GM04503 (cell line): ENCODE data around the gene TMPRSS12.
"Not testable (repeated sequence)": the region's sequence is repeated elsewhere in the genome, so short reads cannot be mapped to it uniquely, and the experiment has no call there.

ENCODE experiments used
- DNase-seq: peaks from one replicate; pipeline ENCODE4 v3.0.0-alpha.2; 2012; ENCODE audit warnings: low read depth

TMPRSS12 gene

DNA sequence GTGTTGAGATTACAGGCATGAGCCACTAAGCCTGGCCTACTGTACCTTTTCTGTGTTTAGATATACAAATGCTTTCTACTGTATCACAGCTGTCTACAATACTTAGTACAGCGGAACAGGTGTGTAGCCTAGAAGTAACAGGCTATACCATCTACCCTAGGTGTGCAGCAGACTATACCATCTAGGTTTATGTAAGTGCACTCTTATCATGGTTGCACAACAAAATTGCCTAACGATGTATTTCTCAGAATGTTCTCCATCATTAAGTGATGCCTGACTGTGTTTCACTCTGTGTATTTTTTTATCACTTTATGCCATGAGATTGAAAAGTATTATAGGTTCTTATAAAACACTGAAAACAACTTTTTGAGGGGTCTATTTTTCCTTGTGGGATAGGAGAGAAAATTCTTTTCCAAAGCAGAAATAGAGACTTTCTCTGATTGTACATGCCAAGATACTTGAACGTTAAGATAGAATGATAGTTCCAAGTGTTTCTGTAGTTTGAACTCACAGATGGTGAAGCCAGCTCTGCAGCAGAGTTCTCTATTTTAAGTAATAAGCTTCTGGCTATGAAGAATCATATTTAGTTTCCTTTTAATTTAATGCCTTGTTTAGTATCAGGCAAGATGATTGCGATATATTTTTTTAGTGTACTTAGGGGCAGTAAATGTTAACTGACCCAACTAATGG is 17.0 kb downstream of the TMPRSS12 start:
- no peak for DNase-seq

DNA sequence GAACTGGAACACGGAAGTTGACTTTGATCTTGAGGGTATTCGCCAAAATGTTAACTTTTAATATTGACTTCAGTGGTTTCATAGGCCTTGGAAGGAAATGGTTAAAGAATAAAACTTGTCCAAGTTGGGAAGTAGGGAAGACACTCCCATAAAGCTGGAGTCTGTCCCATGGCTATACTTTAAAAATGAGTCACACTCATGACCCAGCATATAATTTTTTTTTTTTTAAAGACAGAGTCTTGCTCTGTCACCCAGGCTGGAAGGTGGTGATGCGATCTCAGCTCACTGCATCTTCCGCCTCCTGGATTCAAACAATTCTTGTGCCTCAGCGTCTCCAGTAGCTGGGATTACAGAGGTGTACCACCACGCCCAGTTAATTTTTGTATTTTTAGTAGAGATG is 19.6 kb downstream of the TMPRSS12 start:
- peak; percentile 12 for DNase-seq

DNA sequence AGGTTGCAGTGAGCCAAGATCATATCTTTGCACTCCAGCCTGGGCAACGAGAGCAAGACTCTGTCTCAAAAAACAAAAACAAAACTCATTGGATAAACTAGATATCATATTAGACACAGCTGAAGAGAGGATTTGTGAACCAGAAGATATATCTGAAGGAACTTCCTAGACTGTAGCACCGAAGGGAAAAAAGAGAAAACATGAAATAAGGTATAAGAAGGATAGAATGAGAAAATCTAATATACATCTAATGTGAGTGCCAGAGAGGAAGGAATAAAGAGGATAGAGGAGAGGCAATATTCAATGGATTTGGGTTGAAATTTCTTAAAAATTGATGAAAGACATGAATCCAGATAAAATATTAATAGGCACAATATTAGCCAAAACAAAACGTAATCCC is 22.5 kb downstream of the TMPRSS12 start:
- DNase-seq: no peak

DNA sequence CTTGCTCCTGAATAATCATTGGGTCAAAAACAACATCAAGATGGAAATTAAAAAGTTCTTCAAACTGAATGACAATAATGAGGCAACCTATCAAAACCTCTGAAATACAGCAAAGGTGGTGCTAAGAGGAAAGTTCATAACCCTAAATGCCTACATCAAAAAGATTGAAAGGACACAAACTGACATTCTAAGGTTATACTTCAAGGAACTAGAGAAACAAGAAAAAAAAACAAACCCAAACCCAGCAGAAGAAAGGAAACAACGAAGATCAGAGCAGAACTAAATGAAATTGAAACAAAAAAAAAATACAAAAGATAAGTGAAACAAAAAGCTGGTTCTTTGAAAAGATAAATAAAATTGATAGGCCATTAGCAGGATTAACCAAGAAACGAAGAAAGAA is 26.2 kb downstream of the TMPRSS12 start:
- DNase-seq: not testable (repeated sequence)

DNA sequence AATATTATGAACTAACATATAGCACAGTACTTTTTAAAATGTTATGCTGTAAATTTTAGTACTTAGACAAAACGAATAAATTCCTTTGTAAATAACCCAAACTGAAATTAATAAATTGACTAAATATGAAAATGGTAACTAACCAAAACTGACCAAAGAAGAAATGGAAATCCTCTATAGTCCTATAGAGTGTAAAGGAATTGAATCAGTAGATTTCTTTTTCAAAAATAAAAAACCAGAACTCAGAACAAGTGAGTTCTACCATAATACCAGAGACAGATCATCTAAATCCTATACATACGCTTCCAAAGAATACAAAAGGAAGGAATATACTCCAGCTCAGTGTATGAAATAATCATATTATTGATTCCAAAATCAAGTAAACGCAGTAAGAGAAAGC is 39.8 kb downstream of the TMPRSS12 start:
- DNase-seq: no peak

DNA sequence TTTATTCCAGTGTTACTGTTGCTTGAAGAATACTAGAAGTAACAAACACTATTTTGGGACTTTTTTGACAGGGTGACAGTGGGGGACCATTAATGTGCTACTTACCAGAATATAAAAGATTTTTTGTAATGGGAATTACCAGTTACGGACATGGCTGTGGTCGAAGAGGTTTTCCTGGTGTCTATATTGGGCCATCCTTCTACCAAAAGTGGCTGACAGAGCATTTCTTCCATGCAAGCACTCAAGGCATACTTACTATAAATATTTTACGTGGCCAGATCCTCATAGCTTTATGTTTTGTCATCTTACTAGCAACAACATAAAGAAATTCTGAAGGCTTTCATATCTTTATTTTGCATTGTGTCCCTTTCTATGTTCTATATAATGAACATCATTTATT is 44.5 kb downstream of the TMPRSS12 start:
- DNase-seq: no peak

DNA sequence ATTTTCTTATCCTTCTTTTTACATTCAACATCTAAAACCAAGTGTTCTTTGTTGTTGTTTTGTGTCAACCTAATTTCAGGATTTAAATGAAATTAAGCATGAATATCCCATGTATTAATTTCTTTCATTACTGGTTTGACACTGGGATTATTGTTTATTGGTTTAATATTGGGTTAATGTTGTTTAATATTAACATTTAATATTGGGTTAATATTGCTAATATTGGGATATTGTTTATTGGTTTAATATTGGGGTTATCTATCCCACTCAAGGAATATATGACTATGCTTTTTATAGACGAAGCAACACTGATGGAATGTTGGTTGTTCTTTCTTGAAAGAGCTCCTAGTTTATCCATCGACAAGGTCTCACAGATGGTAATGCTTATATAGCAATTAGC is 45.9 kb downstream of the TMPRSS12 start:
- DNase-seq: no peak

DNA sequence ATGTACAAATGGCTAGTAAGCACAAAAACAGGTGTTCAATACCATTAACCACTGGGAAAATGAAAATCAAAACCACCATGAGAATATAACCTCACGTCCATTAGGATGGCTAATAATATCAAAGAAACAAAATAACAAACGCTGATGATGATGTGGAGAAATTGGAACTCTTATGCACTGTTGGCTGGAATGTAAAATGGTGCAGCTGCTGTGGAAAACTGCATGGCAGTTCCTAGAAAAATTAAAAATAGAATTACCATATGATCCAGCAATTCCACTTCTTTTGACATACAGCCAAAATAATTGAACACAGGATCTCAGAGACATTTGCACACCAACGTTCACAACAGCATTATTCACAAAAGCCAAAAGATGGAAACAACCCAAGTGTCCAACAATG is 51.5 kb downstream of the TMPRSS12 start:
- DNase-seq: no peak

DNA sequence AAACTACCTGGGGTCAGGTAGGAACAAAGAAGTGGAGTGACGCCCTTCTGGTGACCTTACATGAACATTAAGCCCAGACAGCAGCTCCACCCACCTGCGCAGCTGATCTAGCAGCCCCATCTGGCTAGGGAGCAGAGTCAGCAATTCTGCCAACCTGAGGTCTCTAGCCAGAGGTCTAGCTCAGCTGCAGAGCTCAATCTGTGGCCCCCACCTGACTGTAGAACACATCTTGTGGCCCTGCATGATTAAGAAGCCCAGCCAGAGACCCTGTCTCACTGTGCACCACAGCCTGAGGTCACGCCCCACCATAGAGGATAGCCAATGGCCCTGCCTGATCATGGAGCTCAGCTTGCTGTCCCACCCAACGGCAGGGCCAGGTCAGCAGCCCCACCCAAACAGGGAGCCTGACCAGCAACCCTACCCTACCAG is 59.0 kb downstream of the TMPRSS12 start:
- no peak for DNase-seq

DNA sequence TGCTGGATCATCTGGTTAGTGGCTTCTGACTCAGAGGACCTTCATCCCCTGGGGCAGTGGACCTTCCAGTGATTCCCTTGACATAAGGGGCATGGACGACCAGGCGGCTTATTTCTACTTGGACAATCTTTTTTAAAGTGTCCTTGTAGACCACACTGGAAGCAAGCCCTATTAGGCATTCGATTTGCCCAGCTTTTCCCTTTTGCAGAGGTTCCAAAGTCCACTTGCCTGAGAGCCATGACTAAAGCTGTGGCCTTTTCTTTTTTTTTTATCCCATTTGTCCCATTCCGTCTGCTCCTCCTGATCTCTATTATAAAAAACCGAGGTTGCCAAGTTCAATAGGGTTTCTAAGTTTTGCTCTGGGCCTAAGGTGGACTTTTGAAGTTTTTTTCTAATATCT is 65.8 kb downstream of the TMPRSS12 start:
- not testable (repeated sequence) for DNase-seq

DNA sequence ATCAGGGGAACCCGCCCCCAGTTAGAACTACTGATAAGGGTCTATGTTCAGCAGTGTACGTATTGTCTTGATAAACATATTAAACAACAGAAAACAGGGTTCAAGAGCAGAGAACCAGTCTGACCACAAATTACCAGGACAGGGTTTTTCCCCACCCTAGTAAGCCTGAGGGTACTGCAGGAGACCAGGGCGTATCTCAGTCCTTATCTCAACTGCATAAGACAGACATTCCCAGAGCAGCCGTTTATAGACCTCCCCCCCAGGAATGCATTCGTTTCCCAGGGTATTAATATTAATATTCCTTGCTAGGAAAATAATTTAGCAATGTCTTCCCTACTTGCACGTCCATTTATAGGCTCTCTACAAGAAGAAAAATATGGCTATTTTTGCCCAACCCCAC is 69.6 kb downstream of the TMPRSS12 start:
- not testable (repeated sequence) for DNase-seq

DNA sequence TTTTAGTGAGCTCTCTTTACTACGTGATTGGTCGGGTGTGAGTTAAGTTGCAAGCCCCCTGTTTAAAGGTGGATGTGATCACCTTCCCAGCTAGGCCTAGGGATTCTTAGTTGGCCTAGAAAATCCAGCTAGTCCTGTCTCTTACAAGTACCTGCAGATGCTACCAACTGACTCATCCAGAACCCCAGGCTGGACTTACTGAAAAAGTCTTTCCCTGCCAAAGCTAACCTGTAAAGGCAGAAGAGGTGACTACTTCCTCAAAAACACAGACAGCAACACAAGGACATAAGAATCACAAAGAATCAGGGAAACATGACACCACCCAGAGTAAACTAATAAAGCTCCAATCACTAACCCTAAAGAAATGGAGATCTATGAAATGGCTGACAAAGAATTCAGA is 70.5 kb downstream of the TMPRSS12 start:
- no peak for DNase-seq

DNA sequence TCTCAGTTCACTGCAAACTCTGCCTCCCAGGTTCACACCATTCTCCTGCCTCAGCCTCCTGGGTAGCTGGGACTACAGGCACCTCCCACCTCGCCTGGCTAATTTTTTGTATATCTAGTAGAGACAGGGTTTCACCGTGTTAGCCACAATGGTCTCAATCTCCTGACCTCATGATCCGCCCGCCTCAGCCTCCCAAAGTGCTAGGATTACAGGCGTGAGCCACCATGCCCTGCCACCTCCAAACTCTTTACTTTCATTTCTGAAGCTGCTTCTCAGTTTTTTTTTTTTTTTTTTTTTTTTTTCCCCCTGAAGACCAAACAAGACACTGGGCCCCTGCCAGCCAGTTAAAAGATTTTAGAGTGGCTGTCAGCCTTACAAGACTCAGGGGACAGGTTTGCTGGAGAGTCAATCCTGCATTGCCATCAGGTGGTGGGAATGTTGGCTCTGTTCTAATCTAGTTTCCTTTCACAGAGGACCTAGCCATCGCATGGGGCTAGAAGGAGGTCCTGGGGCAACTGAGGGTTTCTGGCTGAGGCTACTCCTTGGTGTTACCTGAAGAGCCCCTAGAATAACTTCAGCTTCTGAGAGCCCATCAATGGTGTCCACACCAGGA is 72.3 kb downstream of the TMPRSS12 start:
- DNase-seq: no peak

DNA sequence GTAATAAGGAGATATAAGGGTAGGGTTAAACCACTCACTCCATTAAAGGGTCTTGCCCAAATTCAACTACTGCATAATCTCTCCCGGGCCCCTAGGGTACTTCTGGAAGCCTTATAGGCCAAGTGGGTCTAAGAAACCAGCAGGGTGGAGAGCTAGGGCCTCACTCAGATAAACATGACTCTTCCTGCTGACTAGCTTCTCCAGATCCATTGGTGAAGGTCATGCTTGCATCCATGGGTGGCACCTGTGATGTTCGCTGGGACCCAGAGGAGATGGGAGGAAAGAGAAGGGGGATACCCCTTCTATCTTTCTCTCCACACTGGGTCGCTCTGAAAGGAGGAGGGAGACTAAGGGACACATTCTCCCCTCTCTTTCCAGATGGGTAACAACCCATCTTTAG is 73.6 kb downstream of the TMPRSS12 start:
- DNase-seq: no peak

DNA sequence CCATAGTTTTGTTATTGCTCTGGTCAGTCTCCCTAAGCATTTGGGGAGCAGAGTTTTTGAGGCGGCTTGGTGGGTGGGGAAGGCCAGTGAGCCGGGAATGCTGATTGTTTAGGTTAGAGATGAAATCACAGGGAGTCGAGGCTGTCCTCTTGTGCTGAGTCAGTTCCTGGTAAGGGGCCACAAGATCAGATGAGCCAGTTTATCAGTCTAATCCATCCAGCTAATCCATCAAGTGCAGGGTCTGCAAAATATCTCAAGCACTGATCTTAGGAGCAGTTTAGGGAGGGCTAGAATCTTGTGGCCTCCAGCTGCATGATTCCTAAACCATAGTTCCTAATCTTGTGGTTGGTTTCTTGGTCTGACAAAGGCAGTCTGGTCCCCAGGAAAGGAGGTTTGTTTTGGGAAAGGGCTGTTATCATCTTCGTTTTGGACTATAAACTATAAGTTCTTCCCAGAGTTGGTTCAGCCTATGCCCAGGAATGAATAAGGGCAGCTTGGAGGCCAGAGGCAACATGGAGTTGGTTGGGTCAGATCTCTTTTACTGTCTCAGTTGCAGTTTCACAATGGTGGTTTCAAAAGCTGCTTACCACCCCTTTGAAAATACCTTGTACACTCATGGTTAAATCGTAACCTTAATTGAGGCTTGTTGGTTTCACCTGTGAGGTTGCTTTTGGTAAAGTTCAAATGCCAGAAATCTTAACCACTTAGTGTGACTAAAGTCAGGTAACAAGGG is 76.0 kb downstream of the TMPRSS12 start:
- no peak for DNase-seq

DNA sequence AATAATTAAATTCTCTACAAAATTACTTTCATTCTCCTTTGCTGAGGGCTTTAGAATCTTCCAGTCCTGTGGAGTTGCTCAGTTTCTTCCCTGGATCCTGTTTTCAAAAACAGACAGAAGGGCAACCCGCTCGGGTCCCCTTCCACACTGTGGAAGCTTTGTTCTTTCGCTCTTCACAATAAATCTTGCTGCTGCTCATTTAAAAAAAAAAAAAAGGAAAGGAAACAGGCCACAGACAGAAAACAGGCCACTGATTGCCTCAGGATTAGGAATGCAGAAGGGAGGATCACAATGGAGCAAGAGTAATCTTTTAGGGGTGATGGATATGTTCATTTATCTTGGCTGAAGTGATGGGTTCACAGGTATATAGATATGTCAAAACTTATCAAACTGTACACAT is 80.1 kb downstream of the TMPRSS12 start:
- DNase-seq: peak; percentile 19

DNA sequence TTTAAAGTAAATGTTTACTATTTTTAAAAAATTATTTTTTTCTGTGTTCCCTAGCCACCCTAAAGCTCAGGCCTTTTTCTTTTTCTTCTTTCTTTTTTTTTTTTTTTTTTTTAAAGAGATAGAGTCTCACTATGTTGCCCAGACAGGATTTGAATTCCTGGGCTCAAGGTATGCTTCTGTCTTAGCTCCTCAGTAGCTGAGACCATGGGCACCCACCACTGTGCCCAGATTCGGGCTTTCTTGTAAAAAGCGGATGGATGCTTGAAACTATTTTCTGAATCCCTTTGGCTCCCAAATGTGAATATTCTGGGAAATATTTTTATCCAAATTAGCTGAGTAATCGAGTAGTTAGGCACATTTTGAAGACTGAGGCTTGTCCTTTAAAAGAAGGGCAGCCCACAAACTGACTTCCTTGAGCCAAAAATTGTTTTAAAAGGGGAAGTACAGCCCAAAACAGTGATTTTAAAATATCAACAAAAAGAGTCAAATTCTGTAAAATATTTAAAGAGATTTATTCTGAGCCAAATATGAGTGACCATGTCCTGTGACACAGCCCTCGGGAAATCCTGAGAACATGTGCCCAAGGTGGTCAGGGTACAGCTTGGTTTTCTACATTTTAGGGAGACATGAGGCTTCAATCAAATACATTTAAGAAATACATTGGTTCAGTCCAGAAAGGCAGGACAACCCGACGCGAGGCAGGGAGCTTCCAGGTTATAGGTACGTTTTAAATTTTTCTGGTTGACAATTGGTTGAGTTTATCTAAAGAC is 80.8 kb downstream of the TMPRSS12 start:
- no peak for DNase-seq

DNA sequence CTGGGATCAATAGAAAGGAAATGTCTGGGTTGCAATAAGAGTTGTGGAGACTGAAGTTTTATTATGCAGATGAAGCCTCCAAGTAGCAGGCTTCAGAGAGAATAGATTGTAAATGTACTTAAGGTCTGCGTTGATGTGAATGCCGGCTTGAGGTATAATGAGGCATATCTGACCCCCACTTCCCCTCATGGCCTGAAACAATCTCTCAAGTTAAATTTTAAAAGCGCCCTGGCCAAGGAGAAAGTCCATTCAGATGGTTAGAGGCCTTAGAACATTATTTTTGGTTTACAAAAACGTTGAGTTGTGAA is 81.4 kb downstream of the TMPRSS12 start:
- DNase-seq: no peak

DNA sequence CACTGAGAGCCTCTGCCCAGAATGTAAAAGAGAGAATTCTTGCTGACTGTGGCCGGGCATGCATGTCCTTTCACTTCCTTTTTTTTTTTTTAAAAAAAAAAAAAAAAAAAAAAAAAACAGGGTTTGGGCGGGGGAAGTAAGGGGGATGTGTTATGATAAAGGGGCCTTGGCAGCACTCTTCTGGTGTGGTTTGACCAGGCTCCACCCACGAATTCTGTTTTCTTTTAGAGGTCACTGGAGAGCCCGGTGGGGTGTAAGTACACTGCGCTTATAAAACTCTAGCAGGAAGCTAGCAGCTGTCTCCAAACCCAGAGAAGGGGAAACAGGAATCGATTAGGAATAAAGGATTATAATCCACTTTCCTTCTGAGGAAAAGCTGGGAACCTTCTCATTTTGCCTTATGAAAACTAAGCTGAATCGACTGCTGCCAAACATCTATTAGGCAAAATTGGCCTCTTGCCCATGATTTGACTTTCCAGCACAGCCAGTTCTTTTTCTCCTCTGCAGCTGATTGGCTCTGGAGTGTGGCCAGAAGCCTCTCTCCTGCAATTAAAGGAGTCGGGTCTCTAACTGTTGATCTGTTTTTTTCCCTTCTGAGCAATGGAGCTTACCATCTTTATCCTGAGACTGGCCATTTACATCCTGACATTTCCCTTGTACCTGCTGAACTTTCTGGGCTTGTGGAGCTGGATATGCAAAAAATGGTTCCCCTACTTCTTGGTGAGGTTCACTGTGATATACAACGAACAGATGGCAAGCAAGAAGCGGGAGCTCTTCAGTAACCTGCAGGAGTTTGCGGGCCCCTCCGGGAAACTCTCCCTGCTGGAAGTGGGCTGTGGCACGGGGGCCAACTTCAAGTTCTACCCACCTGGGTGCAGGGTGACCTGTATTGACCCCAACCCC is 82.0 kb downstream of the TMPRSS12 start:
- peak; percentile 49 for DNase-seq

DNA sequence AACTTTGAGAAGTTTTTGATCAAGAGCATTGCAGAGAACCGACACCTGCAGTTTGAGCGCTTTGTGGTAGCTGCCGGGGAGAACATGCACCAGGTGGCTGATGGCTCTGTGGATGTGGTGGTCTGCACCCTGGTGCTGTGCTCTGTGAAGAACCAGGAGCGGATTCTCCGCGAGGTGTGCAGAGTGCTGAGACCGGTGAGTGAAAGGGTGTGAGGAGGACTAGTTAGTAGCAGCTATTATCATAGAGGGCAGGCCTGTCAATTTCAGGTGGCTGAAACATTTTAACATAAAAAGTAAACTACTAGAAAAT is 82.6 kb downstream of the TMPRSS12 start:
- DNase-seq: no peak

DNA sequence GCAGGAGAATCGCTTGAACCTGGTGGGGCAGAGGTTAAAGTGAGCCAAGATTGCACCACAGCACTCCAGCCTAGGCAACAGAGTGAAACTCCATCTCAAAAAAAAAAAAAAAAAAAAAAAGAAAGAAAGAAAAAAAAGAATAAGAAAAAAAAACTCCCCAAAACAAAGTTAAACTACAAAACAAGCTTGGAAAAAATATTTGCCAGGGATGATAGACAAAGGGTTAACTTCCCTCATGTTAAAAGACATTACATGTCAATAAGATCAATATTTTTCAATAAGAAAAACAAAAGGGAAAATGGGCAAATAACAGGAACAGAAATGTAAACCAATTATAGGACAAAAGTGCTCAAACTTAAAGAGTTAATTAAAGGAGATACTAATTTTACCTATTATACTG is 83.2 kb downstream of the TMPRSS12 start:
- no peak for DNase-seq

DNA sequence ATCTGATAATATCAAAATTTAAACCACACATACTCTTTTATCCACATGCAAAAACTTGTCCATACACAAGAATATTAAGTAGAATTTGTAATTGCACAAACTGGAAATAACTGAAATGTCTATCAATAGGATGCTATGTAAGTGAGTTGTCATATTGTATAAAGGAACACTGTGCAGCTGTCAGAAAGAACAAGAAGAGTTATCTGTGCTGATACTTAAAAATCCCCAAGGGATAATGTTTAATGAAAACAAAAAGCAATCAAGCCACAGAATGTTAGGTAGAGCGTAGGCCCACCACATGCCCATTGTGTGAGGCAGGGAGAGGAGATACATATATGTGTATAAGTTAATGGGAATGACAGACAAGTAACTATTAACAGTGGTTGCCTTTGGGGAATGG is 83.7 kb downstream of the TMPRSS12 start:
- no peak for DNase-seq
